ENCODE measurements around the gene IRX5.

IRX5 gene

DNA sequence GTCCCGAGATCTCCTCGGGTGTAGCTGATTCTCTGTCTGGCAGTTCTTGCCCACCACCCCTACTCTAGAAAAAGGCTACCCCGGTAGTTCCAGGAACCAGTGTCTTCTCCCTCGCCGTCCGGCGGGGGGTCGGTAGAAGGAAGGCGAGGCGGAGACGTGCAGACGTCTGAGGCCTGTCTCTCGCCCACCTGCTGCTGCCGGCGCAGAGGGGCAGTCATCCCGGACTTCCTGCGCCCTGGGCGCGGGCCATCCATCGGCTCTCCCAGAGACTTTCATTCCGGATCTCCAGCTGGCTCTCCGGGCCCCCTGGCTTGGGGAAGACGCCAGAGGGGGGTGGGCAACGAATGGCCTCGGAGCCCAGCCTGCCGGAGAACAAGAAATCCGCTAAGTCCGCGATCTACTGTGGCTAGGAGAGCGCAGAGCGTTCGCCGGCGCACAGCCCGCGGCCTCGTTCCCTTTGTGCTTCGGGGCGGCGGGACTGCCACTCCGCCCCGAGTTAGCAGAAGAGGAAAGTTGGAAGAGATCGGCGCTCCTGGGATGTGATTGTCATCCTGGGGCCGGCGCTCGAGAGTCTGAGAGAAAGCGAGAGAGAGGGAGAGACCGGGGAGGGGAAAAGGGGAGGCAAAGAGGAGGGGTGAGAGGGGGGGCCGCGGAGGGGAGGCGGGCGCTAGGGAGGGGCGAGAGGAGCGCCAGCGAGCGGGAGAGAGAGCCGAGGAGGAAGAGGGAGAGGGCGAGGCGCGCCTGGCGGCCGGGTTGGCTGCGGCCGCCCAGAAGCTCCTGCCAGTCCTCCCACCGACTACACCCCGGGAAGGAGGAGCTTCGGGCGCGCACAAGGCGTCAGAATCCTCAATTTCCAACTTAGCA is at the start of gene IRX5:
IRX5 (plus strand) TSS at position 861 of the 864 bp plus-strand sequence. CDS start 334 bp downstream, outside the sequence.
- no peak for DNase-seq (ENCODE audit: extremely low read depth in 1 of 2, low read depth in 1 of 2)

- no peak for DNase-seq (ENCODE audit: extremely low read depth in 1 of 2, low read depth in 1 of 2)
Measured at GRCh38 chr16:54882556-54882955, 48.1 kb upstream of the IRX5 start.

DNA sequence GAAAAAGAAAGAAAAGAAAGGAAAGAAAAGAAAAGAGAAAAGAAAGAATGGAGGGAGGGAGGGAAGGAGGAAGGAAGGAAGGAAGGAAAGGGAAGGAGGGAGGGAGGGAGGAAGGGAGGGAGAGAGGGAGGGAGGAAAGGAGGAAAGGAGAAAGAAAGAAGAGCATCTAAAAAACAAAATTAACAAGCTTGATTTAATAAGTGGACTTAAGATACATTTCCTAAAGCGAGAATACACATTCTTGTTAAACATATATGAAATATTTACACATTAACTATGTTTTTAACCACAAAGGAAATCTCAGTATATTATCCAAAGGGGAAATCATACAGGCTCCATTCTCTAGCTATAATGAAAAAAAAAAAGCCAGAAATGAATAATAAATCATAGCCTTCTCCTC is 47.3 kb upstream of the IRX5 start:
- no peak for DNase-seq (ENCODE audit: extremely low read depth in 1 of 2, low read depth in 1 of 2)

GRCh38 chr16:54886078-54886477 is 44.6 kb upstream of the IRX5 start:
- DNase-seq (ENCODE audit: extremely low read depth in 1 of 2, low read depth in 1 of 2) = no peak

DNA sequence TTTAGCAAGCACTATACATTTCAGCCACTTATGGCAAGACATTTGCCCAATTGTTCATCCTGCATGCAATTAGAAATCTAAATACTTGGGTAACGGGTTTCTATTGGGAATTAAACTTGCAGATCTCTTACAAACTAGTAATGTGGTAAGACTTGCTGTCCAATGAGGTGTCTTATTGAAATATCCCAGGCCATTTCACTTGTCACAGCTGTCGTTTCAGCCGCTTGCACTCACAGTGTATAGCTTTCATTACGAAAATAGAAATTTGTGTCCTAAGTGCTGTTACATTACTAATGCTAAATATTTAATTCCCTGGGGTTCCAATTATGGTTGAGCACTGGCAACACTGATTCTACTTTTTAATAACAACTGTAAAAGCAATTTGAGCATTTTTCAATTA is 40.3 kb upstream of the IRX5 start:
- DNase-seq (ENCODE audit: extremely low read depth in 1 of 2, low read depth in 1 of 2) = no peak

- DNase-seq (ENCODE audit: extremely low read depth in 1 of 2, low read depth in 1 of 2) = no peak
Measured at GRCh38 chr16:54891346-54891745, 39.3 kb upstream of the IRX5 start.

DNA sequence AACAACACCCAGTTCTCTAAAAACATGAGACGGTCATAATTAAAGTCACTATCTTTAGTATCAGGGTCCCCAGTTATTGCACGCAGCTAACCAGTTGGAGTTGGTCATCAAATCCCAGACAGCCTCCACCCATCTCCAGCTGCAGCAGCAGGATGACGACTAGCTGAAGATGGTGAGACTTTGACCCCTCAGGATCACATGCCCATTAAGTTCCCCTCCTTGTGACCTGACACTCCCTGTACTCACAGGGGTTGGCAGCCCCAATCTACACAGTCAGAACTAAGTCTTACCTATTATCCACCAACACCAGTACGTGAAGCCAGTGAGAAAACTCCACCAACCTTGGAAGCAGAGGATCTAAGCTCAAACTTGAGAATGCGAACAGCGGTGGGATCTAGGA is 37.7 kb upstream of the IRX5 start:
- no peak for DNase-seq (ENCODE audit: extremely low read depth in 1 of 2, low read depth in 1 of 2)

- no peak for DNase-seq (ENCODE audit: extremely low read depth in 1 of 2, low read depth in 1 of 2)
Measured at GRCh38 chr16:54897930-54898329, 32.7 kb upstream of the IRX5 start.

DNA sequence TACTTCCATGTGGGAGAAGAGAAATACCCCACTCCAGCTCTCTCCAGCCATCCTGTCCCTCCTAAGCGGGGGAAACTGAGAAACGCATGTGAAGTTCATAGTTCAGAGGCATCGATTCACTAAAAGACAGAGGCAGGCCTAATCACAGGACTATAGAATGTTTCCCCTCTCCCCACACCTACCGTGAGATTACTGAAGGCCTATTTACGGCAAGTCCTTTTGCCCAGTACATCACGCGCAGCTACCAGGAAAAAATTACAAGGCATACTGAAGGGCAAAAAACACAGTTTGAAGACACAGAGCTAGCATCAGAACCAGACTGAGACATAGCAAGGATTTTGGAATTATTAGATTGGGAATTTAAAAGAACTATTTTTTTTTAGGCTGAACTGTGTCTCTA is 29.1 kb upstream of the IRX5 start:
- DNase-seq (ENCODE audit: extremely low read depth in 1 of 2, low read depth in 1 of 2) = no peak

DNA sequence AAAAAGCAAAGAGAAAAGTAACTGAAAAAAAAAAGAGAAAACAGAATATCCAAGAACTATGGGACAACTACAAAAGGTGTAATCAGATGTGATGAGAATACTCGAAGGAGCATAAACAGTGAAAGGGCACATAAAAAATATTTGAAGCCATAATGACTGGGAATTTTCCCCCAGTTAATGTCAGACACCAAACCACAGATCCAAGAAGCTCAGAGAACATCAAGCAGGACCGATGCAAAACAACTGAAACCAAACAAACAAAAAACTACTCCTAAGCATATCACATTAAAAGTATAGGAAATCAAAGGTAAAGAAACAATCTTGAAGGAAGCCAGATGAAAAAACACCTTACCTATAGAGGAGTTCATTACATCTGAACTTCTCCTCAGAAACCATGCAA is 27.6 kb upstream of the IRX5 start:
- DNase-seq (ENCODE audit: extremely low read depth in 1 of 2, low read depth in 1 of 2) = no peak

- DNase-seq (ENCODE audit: extremely low read depth in 1 of 2, low read depth in 1 of 2) = no peak
Measured at GRCh38 chr16:54911079-54911478, 19.6 kb upstream of the IRX5 start.

DNA sequence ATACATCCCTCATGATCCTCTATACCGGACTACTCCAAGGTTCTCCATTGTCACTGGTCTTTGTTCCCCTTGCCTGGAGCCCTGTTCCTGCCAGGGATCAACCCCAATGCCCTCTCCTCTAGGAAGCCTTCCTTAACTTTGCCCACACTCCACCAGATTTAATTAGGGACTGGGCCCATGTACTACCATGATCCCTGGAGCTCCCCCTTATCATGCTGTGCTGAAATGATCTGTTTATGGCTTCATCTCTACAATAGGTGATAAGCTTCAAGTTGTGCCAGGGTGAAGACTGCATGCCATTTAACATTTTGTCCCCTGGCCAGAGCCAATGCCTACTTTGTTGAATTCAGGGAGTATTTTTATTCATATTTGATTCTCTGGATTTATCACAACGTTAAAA is 17.9 kb upstream of the IRX5 start:
- DNase-seq (ENCODE audit: extremely low read depth in 1 of 2, low read depth in 1 of 2) = no peak

- DNase-seq (ENCODE audit: extremely low read depth in 1 of 2, low read depth in 1 of 2) = no peak
Measured at GRCh38 chr16:54921206-54921824, 9.3 kb upstream of the IRX5 start.

GRCh38 chr16:54923055-54923473 is 7.6 kb upstream of the IRX5 start:
- DNase-seq (ENCODE audit: extremely low read depth in 1 of 2, low read depth in 1 of 2) = no peak

- no peak for DNase-seq (ENCODE audit: extremely low read depth in 1 of 2, low read depth in 1 of 2)
Measured at GRCh38 chr16:54923988-54924387, 6.7 kb upstream of the IRX5 start.

- no peak for DNase-seq (ENCODE audit: extremely low read depth in 1 of 2, low read depth in 1 of 2)
Measured at GRCh38 chr16:54926166-54926838, 4.4 kb upstream of the IRX5 start.

GRCh38 chr16:54927125-54928015 is 3.3 kb upstream of the IRX5 start:
- DNase-seq (ENCODE audit: extremely low read depth in 1 of 2, low read depth in 1 of 2) = no peak

GRCh38 chr16:54928016-54928356 is 2.7 kb upstream of the IRX5 start:
- no peak for DNase-seq (ENCODE audit: extremely low read depth in 1 of 2, low read depth in 1 of 2)

GRCh38 chr16:54928411-54929089 is 2.1 kb upstream of the IRX5 start:
- no peak for DNase-seq (ENCODE audit: extremely low read depth in 1 of 2, low read depth in 1 of 2)
